Loucy (cell line): ENCODE data around the gene IGFN1.

Experiments
- H2AFZ ChIP-seq: fragments of 200-600 bp; sonication (generic); 2 replicates; pipeline ENCODE4 v1.6.0; 2016; ENCODE audit warnings: antibody characterized with exemption, mild to moderate bottlenecking, low read length, moderate library complexity
- H3F3A ChIP-seq: fragments of 200-600 bp; 2 replicates; pipeline ENCODE4 v1.6.0; 2016; ENCODE audit warnings: antibody characterized with exemption, low read depth, mild to moderate bottlenecking
- H3K27me3 ChIP-seq: fragments of 200-600 bp; sonication (generic); 2 replicates; pipeline ENCODE4 v1.6.1; 2014; ENCODE audit warnings: low read length, mild to moderate bottlenecking; ENCODE audit not compliant: insufficient read depth, poor library complexity, severe bottlenecking
- H3K36me3 ChIP-seq: fragments of 200-600 bp; sonication (generic); 2 replicates; pipeline ENCODE4 v1.6.1; 2016; ENCODE audit warnings: low read length; ENCODE audit not compliant: insufficient read depth
- H3K4me1 ChIP-seq: fragments of 200-600 bp; sonication (generic); 2 replicates; pipeline ENCODE4 v1.5.1; 2014; ENCODE audit warnings: low read length, mild to moderate bottlenecking; ENCODE audit not compliant: insufficient read depth, poor library complexity, severe bottlenecking
- H3K4me2 ChIP-seq: fragments of 200-600 bp; sonication (generic); 2 replicates; pipeline ENCODE4 v1.6.0; 2014; ENCODE audit warnings: antibody characterized with exemption, low read length, low read depth, mild to moderate bottlenecking; ENCODE audit not compliant: poor library complexity, severe bottlenecking
- H3K4me3 ChIP-seq: fragments of 200-600 bp; sonication (generic); 2 replicates; pipeline ENCODE4 v1.5.1; 2014; ENCODE audit warnings: low read length, mild to moderate bottlenecking, mixed read lengths; ENCODE audit not compliant: poor library complexity, severe bottlenecking
- H3K79me2 ChIP-seq: fragments of 200-600 bp; sonication (generic); 2 replicates; pipeline ENCODE4 v1.6.1; 2014; ENCODE audit warnings: low read length; ENCODE audit not compliant: insufficient read depth
- H3K9ac ChIP-seq: fragments of 200-600 bp; sonication (generic); 2 replicates; pipeline ENCODE4 v1.6.0; 2014; ENCODE audit warnings: mild to moderate bottlenecking, low read depth, low read length, moderate library complexity; ENCODE audit not compliant: poor library complexity, severe bottlenecking
- H3K9me2 ChIP-seq: fragments of 200-600 bp; sonication (generic); replicated peaks from 2 replicates; pipeline ENCODE4 v1.6.1; 2016; ENCODE audit warnings: low read depth, low read length, mixed read lengths
- H3K9me3 ChIP-seq: fragments of 200-600 bp; sonication (generic); 2 replicates; pipeline ENCODE4 v1.6.1; 2014; ENCODE audit warnings: mild to moderate bottlenecking, antibody characterized with exemption, low read length, low read depth; ENCODE audit not compliant: insufficient read depth
- H4K20me1 ChIP-seq: fragments of 200-600 bp; sonication (generic); 2 replicates; pipeline ENCODE4 v1.6.0; 2014; ENCODE audit warnings: antibody characterized with exemption, low read length, mild to moderate bottlenecking; ENCODE audit not compliant: insufficient read depth, poor library complexity, severe bottlenecking
- CTCF ChIP-seq: fragments of 200-600 bp; sonication (generic); conservative IDR thresholded peaks from 2 replicates; pipeline ENCODE4 v1.5.1; 2014; ENCODE audit warnings: mild to moderate bottlenecking, antibody characterized with exemption, low read length
- EZH2phosphoT487 ChIP-seq: fragments of 200-600 bp; IDR thresholded peaks from 2 replicates; pipeline ENCODE4 v1.6.1; 2018; ENCODE audit warnings: antibody characterized with exemption, mild to moderate bottlenecking, moderate library complexity, borderline replicate concordance

Gene IGFN1

GRCh38 chr1:201217851-201218250 lies 27.2 kb downstream of the IGFN1 start:
- Histone ChIP-seq H3K4me3 (no peak overlapping the region), H3K4me1 (no peaks in the 10 kb centered on the region), H3K4me2 (no peak overlapping the region), H2AFZ (no peak overlapping the region), H3K9ac (no peak overlapping the region), H3F3A (no peaks in the 10 kb centered on the region), H4K20me1 (no peaks in the 10 kb centered on the region), H3K27me3 (no peaks in the 10 kb centered on the region), H3K36me3 (no peaks in the 10 kb centered on the region), H3K9me2 (no peaks in the 10 kb centered on the region), H3K79me2 (no peaks in the 10 kb centered on the region), H3K9me3 (no peaks in the 10 kb centered on the region)
- TF ChIP-seq EZH2phosphoT487, result no peak
- TF ChIP-seq CTCF, result no peak

- H3K79me2 ChIP-seq, result no peaks in the 10 kb centered on the region
- H3K4me1 ChIP-seq, result no peaks in the 10 kb centered on the region
- H2AFZ ChIP-seq, result no peak overlapping the region
- no peaks in the 10 kb centered on the region for H3F3A ChIP-seq
- H3K9me2 ChIP-seq, result no peaks in the 10 kb centered on the region
- TF ChIP-seq CTCF (no peak), EZH2phosphoT487 (no peak)
- H3K4me2 ChIP-seq, result no peak overlapping the region
- no peak overlapping the region for H3K9ac ChIP-seq
- H3K9me3 ChIP-seq, result no peaks in the 10 kb centered on the region
- no peaks in the 10 kb centered on the region for H4K20me1 ChIP-seq
- no peak overlapping the region for H3K4me3 ChIP-seq
- no peaks in the 10 kb centered on the region for H3K27me3 ChIP-seq
- no peaks in the 10 kb centered on the region for H3K36me3 ChIP-seq
Measured at GRCh38 chr1:201218409-201218808, 27.8 kb downstream of the IGFN1 start.

GRCh38 chr1:201219481-201220387 lies 29.1 kb downstream of the IGFN1 start:
- Histone ChIP-seq H3K4me3 (no peak overlapping the region), H3K79me2 (no peaks in the 10 kb centered on the region), H3F3A (no peaks in the 10 kb centered on the region), H3K4me2 (no peak overlapping the region), H3K9ac (no peak overlapping the region), H4K20me1 (no peaks in the 10 kb centered on the region), H3K9me3 (no peaks in the 10 kb centered on the region), H3K36me3 (no peaks in the 10 kb centered on the region), H3K4me1 (no peaks in the 10 kb centered on the region), H3K9me2 (no peaks in the 10 kb centered on the region), H3K27me3 (no peaks in the 10 kb centered on the region), H2AFZ (no peak overlapping the region)
- TF ChIP-seq CTCF (no peak), EZH2phosphoT487 (no peak)
